HG03521 (cell line): ENCODE data around the gene RALGDS.

Experiments
- ATAC-seq: cut with Tn5 transposase; IDR thresholded peaks from one replicate; pipeline ENCODE4 v1.9.1; 2021; ENCODE audit warnings: mild to moderate bottlenecking, moderate library complexity; ENCODE audit not compliant: unreplicated experiment

Gene RALGDS

GRCh38 chr9:133108794-133109641 lies 12.0 kb downstream of the RALGDS start:
- no peak for ATAC-seq

- ATAC-seq, result no peak
Measured at GRCh38 chr9:133107961-133108793, 12.9 kb downstream of the RALGDS start.

- ATAC-seq, result no peak
Measured at GRCh38 chr9:133107245-133107722, 13.8 kb downstream of the RALGDS start.

- ATAC-seq, result no peak
Measured at GRCh38 chr9:133106511-133107244, 14.4 kb downstream of the RALGDS start.

GRCh38 chr9:133105461-133105770 lies 15.6 kb downstream of the RALGDS start:
- ATAC-seq, result no peak

- no peak for ATAC-seq
Measured at GRCh38 chr9:133104718-133105460, 16.2 kb downstream of the RALGDS start.

GRCh38 chr9:133103987-133104505 lies 17.0 kb downstream of the RALGDS start:
- no peak for ATAC-seq

GRCh38 chr9:133103183-133103986 lies 17.7 kb downstream of the RALGDS start:
- no peak for ATAC-seq

GRCh38 chr9:133102190-133103021 lies 18.6 kb downstream of the RALGDS start:
- no peak for ATAC-seq

- no peak for ATAC-seq
Measured at GRCh38 chr9:133101356-133102189, 19.5 kb downstream of the RALGDS start.

GRCh38 chr9:133100506-133101355 lies 20.3 kb downstream of the RALGDS start:
- ATAC-seq, result no peak

GRCh38 chr9:133099726-133100505 lies 21.1 kb downstream of the RALGDS start:
- ATAC-seq, result no peak

- ATAC-seq, result no peak
Measured at GRCh38 chr9:133098871-133099270, 22.2 kb downstream of the RALGDS start.

- ATAC-seq, result no peak
Measured at GRCh38 chr9:133098104-133098754, 22.8 kb downstream of the RALGDS start.

- ATAC-seq, result no peak
Measured at GRCh38 chr9:133094842-133095393, 26.1 kb downstream of the RALGDS start.
